PC-9 (cell line): ENCODE data around the gene ITIH5. TPM values are rescaled to one million over a fixed set of nuclear protein-coding genes. Genes with fewer than 3 reads are reported as not detected.

Experiments
- BruUV-seq: library from RNA; stranded (reverse); fragments of 400-500 nt; replicated peaks from 2 replicates; lab custom pipeline; 2021; lab: Mats Ljungman, UMichigan
- CTCF ChIA-PET: fragments of 300-600 bp; sonication (Branson Sonifier 250); formaldehyde crosslinking; loops from one replicate; lab custom pipeline; 2022; ENCODE audit warnings: antibody characterized with exemption; lab: Charles Lee
- POLR2A ChIA-PET: fragments of 300-600 bp; sonication (Branson Sonifier 250); formaldehyde crosslinking; loops from one replicate; lab custom pipeline; 2022; ENCODE audit warnings: antibody characterized with exemption; ENCODE audit not compliant: unreplicated experiment; lab: Charles Lee
- DNase-seq, 2 experiments: peaks; one replicate each; pipeline versions ENCODE4 v3.0.0 to v3.0.0-alpha.2; 2015 to 2022; ENCODE audit warnings: mixed read lengths in 1 of 2
- H2AFZ ChIP-seq: fragments of 200-600 bp; sonication (generic); 2 replicates; pipeline ENCODE4 v1.8.1; 2017; ENCODE audit warnings: antibody characterized with exemption
- H3F3A ChIP-seq: fragments of 200-600 bp; sonication (generic); 2 replicates; pipeline ENCODE4 v1.8.1; 2017; ENCODE audit warnings: antibody characterized with exemption, mild to moderate bottlenecking, low read depth; ENCODE audit not compliant: insufficient read depth
- H3K27ac ChIP-seq: fragments of 200-600 bp; sonication (generic); 2 replicates; pipeline ENCODE4 v1.6.1; 2016; ENCODE audit warnings: mixed run types
- H3K27me3 ChIP-seq: fragments of 200-600 bp; sonication (generic); 2 replicates; pipeline ENCODE4 v1.6.1; 2016; ENCODE audit warnings: low read depth, mixed run types; ENCODE audit not compliant: insufficient read depth
- H3K36me3 ChIP-seq: fragments of 200-600 bp; sonication (generic); 2 replicates; pipeline ENCODE4 v1.6.1; 2016; ENCODE audit warnings: low read depth, mixed run types
- H3K4me1 ChIP-seq: fragments of 200-600 bp; sonication (generic); replicated peaks from 2 replicates; pipeline ENCODE4 v1.6.1; 2016; ENCODE audit warnings: mixed run types; ENCODE audit not compliant: insufficient read depth
- H3K4me2 ChIP-seq: fragments of 200-600 bp; sonication (generic); 2 replicates; pipeline ENCODE4 v1.6.1; 2017; ENCODE audit warnings: mixed run types
- H3K4me3 ChIP-seq: fragments of 200-600 bp; sonication (generic); 2 replicates; pipeline ENCODE4 v1.6.1; 2016; ENCODE audit warnings: mixed run types
- H3K79me2 ChIP-seq: fragments of 200-600 bp; sonication (generic); 2 replicates; pipeline ENCODE4 v1.6.1; 2017; ENCODE audit warnings: low read depth, mixed run types
- H3K9me2 ChIP-seq: fragments of 200-600 bp; sonication (generic); 2 replicates; pipeline ENCODE4 v1.8.1; 2017; ENCODE audit warnings: mild to moderate bottlenecking; ENCODE audit not compliant: insufficient read depth
- H3K9me3 ChIP-seq: fragments of 200-600 bp; sonication (generic); 2 replicates; pipeline ENCODE4 v1.8.1; 2016; ENCODE audit warnings: low read depth; ENCODE audit not compliant: insufficient read depth
- H4K20me1 ChIP-seq: fragments of 200-600 bp; sonication (generic); 2 replicates; pipeline ENCODE4 v1.8.1; 2017; ENCODE audit not compliant: insufficient read depth
- EZH2 ChIP-seq: fragments of 200-600 bp; sonication (generic); IDR thresholded peaks from 2 replicates; pipeline ENCODE4 v1.8.0; 2017; ENCODE audit warnings: antibody characterized with exemption, low read depth
- intact Hi-C: fragments of 100-400 bp; cut with micrococcal nuclease; formaldehyde crosslinking; loops from one replicate; pipeline ENCODE4 v1.10.0; 2022; ENCODE audit not compliant: unreplicated experiment
- total RNA-seq: library from RNA; stranded (reverse); gene quantifications from 2 replicates; pipeline ENCODE4 v1.2.3, GENCODE V29; 2021
- TF ChIP-seq, protein P1 (sequence below): fragments of 200-600 bp; sonication (generic); conservative IDR thresholded peaks from 2 replicates; pipeline ENCODE4 v1.6.1; 2017; ENCODE audit warnings: mixed run types, antibody characterized with exemption, mild to moderate bottlenecking, moderate library complexity

Gene ITIH5
- total RNA-seq, 1 experiment from 2014 or later: not detected

DNA sequence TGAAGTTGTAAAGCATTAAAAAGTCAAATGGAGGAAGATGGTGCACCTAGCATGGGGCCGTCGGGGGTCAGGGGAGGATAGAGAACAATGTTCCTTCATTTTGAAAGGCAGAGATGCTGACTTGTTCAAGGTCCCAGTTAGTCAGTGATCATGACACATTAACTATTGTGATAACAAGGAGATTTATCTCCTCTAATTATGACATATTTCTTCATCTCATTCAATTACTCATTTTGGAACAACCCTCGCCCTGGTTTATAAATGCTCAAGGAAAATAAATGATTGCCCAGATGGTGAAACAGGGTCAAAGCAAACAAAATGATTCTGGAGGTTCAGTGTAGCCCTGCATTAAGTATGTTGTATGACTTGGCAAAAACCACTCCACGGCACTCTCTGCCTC is 106.2 kb downstream of the ITIH5 start:
- Histone ChIP-seq H3K36me3 (no peaks in the 10 kb centered on the region), H3K27ac (no peak overlapping the region), H3K9me2 (no peaks in the 10 kb centered on the region), H3K4me1 (no peaks in the 10 kb centered on the region), H3K4me2 (no peak overlapping the region), H2AFZ (no peak overlapping the region), H3K4me3 (no peak overlapping the region), H3K27me3 (peaks cover 47% of the 10 kb centered on the region), H3K79me2 (no peaks in the 10 kb centered on the region), H4K20me1 (no peaks in the 10 kb centered on the region), H3F3A (no peaks in the 10 kb centered on the region), H3K9me3 (no peaks in the 10 kb centered on the region)
- no TSS peak for BruUV-seq
- CTCF ChIA-PET: no interaction called here
- DNase-seq: no peak
- TF ChIP-seq, protein P1, sequence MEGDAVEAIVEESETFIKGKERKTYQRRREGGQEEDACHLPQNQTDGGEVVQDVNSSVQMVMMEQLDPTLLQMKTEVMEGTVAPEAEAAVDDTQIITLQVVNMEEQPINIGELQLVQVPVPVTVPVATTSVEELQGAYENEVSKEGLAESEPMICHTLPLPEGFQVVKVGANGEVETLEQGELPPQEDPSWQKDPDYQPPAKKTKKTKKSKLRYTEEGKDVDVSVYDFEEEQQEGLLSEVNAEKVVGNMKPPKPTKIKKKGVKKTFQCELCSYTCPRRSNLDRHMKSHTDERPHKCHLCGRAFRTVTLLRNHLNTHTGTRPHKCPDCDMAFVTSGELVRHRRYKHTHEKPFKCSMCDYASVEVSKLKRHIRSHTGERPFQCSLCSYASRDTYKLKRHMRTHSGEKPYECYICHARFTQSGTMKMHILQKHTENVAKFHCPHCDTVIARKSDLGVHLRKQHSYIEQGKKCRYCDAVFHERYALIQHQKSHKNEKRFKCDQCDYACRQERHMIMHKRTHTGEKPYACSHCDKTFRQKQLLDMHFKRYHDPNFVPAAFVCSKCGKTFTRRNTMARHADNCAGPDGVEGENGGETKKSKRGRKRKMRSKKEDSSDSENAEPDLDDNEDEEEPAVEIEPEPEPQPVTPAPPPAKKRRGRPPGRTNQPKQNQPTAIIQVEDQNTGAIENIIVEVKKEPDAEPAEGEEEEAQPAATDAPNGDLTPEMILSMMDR: no peak
- no peak for TF ChIP-seq EZH2
- POLR2A ChIA-PET: no interaction called here
- intact Hi-C loops: no loop called here

DNA sequence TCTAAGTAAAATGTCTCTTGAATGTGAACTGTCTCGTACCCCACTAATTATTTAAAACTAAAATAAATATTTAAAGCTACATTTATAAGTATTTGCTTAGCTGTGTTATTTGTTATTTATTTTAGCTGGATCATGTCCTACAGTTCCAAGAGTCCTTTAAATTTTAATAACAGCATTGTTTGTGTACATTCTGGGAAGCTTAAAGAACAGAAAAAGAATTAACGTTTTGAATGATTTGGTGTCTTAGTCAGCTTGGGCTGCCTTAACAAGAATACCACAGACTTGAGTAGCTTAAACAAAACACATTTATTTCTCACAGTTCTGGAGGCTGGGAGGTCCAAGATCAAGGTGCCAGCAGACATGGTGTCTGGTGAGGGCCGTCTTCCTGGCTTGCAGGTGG is 107.4 kb downstream of the ITIH5 start:
- Histone ChIP-seq H3K36me3 (no peaks in the 10 kb centered on the region), H3K4me2 (no peak overlapping the region), H3K9me2 (no peaks in the 10 kb centered on the region), H2AFZ (no peak overlapping the region), H3K79me2 (no peaks in the 10 kb centered on the region), H3K4me3 (no peak overlapping the region), H4K20me1 (no peaks in the 10 kb centered on the region), H3K9me3 (no peaks in the 10 kb centered on the region), H3K27ac (no peak overlapping the region), H3F3A (no peaks in the 10 kb centered on the region), H3K4me1 (no peaks in the 10 kb centered on the region), H3K27me3 (peaks cover 47% of the 10 kb centered on the region)
- CTCF ChIA-PET: no interaction called here
- BruUV-seq: no TSS peak
- POLR2A ChIA-PET: no interaction called here
- intact Hi-C loops: no loop called here
- TF ChIP-seq EZH2: no peak
- TF ChIP-seq, protein P1: no peak
- no peak for DNase-seq

DNA sequence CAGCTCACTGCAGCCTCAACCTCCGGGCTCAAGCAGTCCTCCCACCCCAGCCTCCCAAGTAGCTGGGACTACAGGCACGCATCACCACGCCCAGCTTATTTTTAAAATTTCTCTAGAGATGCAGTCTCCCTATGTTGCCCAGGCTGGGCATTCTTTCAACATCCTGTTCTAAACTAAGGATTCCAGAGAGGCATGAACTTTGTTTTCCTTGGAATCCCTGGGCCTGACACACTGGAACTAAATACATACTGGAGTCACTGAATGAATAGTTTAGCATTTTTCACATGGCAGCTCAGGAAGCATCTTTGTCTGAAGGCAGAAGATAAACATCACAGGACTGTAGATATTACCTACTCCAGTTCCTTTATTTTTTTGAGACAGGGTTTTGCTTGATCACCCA is 108.7 kb downstream of the ITIH5 start:
- no peak for DNase-seq

More for the DNA sequence above, 108.7 kb downstream of the ITIH5 start:
- Histone ChIP-seq H3K9me3 (no peaks in the 10 kb centered on the region), H3K79me2 (no peaks in the 10 kb centered on the region), H3K4me3 (no peak overlapping the region), H3K36me3 (no peaks in the 10 kb centered on the region), H2AFZ (no peak overlapping the region), H4K20me1 (no peaks in the 10 kb centered on the region), H3K27ac (no peak overlapping the region), H3K4me2 (no peak overlapping the region), H3F3A (no peaks in the 10 kb centered on the region), H3K4me1 (no peaks in the 10 kb centered on the region), H3K27me3 (peaks cover 49% of the 10 kb centered on the region), H3K9me2 (no peaks in the 10 kb centered on the region)
- ChIA-PET CTCF (no interaction called here), POLR2A (no interaction called here)
- TF ChIP-seq, protein P1: no peak
- no peak for TF ChIP-seq EZH2
- intact Hi-C loops: no loop called here
- BruUV-seq: no TSS peak
